Mammary epithelial cell (primary cell): ENCODE measurements around the gene SOAT2.

Experiments
- CTCF ChIP-seq, 2 donors: IDR thresholded peaks in 1 of 2; conservative IDR thresholded peaks in 1 of 2; 2 replicates each; pipeline ENCODE4 v1.5.1; 2011 to 2012; ENCODE audit warnings: inconsistent platforms in 2 of 2, low read length in 2 of 2, mild to moderate bottlenecking in 2 of 2, control low read depth in 1 of 2, low read depth in 1 of 2; ENCODE audit not compliant: insufficient read depth in 1 of 2; ENCODE audit errors: extremely low read depth in 1 of 2
- EZH2 ChIP-seq: IDR thresholded peaks from 2 replicates; pipeline ENCODE4 v1.6.1; 2012; ENCODE audit warnings: low read length, inconsistent platforms, borderline replicate concordance

DNA sequence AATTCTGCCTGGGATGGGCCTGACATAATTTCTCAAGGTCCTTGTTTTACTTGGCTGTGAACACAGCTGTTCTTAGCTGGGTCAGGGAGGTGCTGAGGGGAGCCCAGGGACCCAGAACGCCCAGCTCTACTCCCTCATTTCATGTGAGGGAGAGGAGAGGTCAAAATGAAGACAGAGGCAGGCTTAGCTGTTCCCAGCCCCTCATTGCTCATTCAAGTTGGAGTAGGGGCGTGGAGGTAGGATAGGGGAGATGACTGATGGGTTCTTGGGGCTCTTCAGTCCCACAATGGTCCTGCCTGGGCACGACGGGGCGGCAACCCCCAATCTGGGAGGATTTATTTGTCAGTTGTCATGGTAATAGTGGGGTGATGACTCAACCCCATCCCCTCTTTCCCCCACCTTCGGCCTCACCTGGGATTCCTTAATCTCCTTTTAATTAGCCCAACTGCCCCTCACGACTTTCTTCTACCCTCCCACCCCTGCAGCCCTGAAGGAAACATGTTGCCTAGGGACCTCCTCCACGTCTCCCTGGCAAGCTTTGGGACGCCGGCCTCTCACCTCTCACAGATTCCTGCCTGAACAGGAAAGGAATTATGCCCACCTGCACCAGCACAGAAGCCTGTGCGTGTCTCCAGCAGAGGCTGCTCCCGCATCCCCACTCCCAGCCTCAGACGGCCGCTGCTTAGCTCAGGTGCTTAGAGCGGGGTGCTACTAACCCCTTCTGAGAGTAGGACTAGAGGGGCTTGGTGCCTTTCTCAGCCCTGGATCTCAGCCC lies 34.3 kb upstream of the SOAT2 start:
- no peak for TF ChIP-seq EZH2
- no peak for TF ChIP-seq CTCF (conservative IDR thresholded peaks at IDR 0.05 in 1 of 2, IDR thresholded peaks at IDR 0.05 in 1 of 2; ENCODE audit: extremely low read depth in 1 of 2, insufficient read depth in 1 of 2, low read depth in 1 of 2, low read length in 2 of 2)
